ENCODE measurements around the gene FASTK. TPM values are rescaled to one million over a fixed set of nuclear protein-coding genes. Genes with fewer than 3 reads are reported as not detected.

FASTK gene
- polyA plus RNA-seq, 1 experiment: 44.1 TPM

- Histone ChIP-seq H3K27ac (ENCODE audit: low read depth, low read length) (no peak overlapping the region), H3K9me3 (ENCODE audit: control insufficient read depth, insufficient read depth, low read length) (no peaks in the 10 kb centered on the region), H3K27me3 (ENCODE audit: control insufficient read depth, insufficient read depth, low read length) (no peaks in the 10 kb centered on the region), H3K4me3 (ENCODE audit: low read depth, low read length) (no peak overlapping the region)
- DNase-seq (ENCODE audit: low read depth, low spot score): no peak
- TF ChIP-seq CTCF (IDR thresholded peaks at IDR 0.05; ENCODE audit: low read depth, low read length): no peak
- CTCF ChIA-PET: interaction anchor here (3.2 kb wide), 1 partner anchor 15 kb away, joined by 19 read pairs; no protein-coding TSS in a partner anchor
- POLR2A ChIA-PET: interaction anchor here (0.6 kb wide), 1 partner anchor 11 kb away, joined by 4 read pairs; no protein-coding TSS in a partner anchor
Observed at GRCh38 chr7:151095828-151096475, 15.3 kb upstream of the FASTK start.

- no peaks in the 10 kb centered on the region for H3K9me3 ChIP-seq (ENCODE audit: control insufficient read depth, insufficient read depth, low read length)
- ChIA-PET POLR2A (interaction anchor here (0.5 kb wide), 1 partner anchor 10 kb away, joined by 8 read pairs; no protein-coding TSS in a partner anchor), CTCF (interaction anchor here (1.0 to 3.2 kb wide), 3 partner anchors 16 to 149 kb away, joined by 3 to 19 read pairs (median 9); no protein-coding TSS in a partner anchor)
- no peaks in the 10 kb centered on the region for H3K27me3 ChIP-seq (ENCODE audit: control insufficient read depth, insufficient read depth, low read length)
- no peak overlapping the region for H3K4me3 ChIP-seq (ENCODE audit: low read depth, low read length)
- DNase-seq (ENCODE audit: low read depth, low spot score): no peak
- no peak for TF ChIP-seq CTCF (IDR thresholded peaks at IDR 0.05; ENCODE audit: low read depth, low read length)
- H3K27ac ChIP-seq (ENCODE audit: low read depth, low read length): no peak overlapping the region
Observed at GRCh38 chr7:151095123-151095797, 14.7 kb upstream of the FASTK start.

GRCh38 chr7:151094675-151095074 lies 14.1 kb upstream of the FASTK start:
- Histone ChIP-seq H3K27ac (ENCODE audit: low read depth, low read length) (no peak overlapping the region), H3K9me3 (ENCODE audit: control insufficient read depth, insufficient read depth, low read length) (no peaks in the 10 kb centered on the region), H3K4me3 (ENCODE audit: low read depth, low read length) (no peak overlapping the region), H3K27me3 (ENCODE audit: control insufficient read depth, insufficient read depth, low read length) (no peaks in the 10 kb centered on the region)
- no peak for TF ChIP-seq CTCF (IDR thresholded peaks at IDR 0.05; ENCODE audit: low read depth, low read length)
- POLR2A ChIA-PET: interaction anchor here (0.5 kb wide), 1 partner anchor 11 kb away, joined by 8 read pairs; no protein-coding TSS in a partner anchor
- CTCF ChIA-PET: interaction anchor here (0.7 to 3.2 kb wide), 4 partner anchors 16 to 149 kb away, joined by 3 to 19 read pairs (median 6); no protein-coding TSS in a partner anchor
- DNase-seq (ENCODE audit: low read depth, low spot score): no peak

- POLR2A ChIA-PET: no interaction called here
- Histone ChIP-seq H3K9me3 (ENCODE audit: control insufficient read depth, insufficient read depth, low read length) (no peaks in the 10 kb centered on the region), H3K27me3 (ENCODE audit: control insufficient read depth, insufficient read depth, low read length) (no peaks in the 10 kb centered on the region), H3K27ac (ENCODE audit: low read depth, low read length) (no peak overlapping the region), H3K4me3 (ENCODE audit: low read depth, low read length) (no peak overlapping the region)
- DNase-seq (ENCODE audit: low read depth, low spot score): no peak
- CTCF ChIA-PET: interaction anchor here (1.6 to 3.2 kb wide), 2 partner anchors 17 to 20 kb away, joined by 9 to 19 read pairs; no protein-coding TSS in a partner anchor
- TF ChIP-seq CTCF (IDR thresholded peaks at IDR 0.05; ENCODE audit: low read depth, low read length): no peak
Observed at GRCh38 chr7:151093748-151094147, 13.1 kb upstream of the FASTK start.

GRCh38 chr7:151091988-151092387 lies 11.4 kb upstream of the FASTK start:
- Histone ChIP-seq H3K9me3 (ENCODE audit: control insufficient read depth, insufficient read depth, low read length) (no peaks in the 10 kb centered on the region), H3K27ac (ENCODE audit: low read depth, low read length) (no peak overlapping the region), H3K27me3 (ENCODE audit: control insufficient read depth, insufficient read depth, low read length) (no peaks in the 10 kb centered on the region), H3K4me3 (ENCODE audit: low read depth, low read length) (no peak overlapping the region)
- DNase-seq (ENCODE audit: low read depth, low spot score): no peak
- CTCF ChIA-PET: interaction anchor here (1.2 to 8.9 kb wide), 2 partner anchors 19 to 32 kb away, joined by 3 to 86 read pairs; no protein-coding TSS in a partner anchor
- no peak for TF ChIP-seq CTCF (IDR thresholded peaks at IDR 0.05; ENCODE audit: low read depth, low read length)
- POLR2A ChIA-PET: no interaction called here
